Mononuclear cell (primary cell): ENCODE results near the gene PNLDC1. TPM values are rescaled to one million over a fixed set of nuclear protein-coding genes. Genes with fewer than 3 reads are reported as not detected.

ENCODE experiments used
- total RNA-seq: library from RNA; depleted of rRNA; stranded (reverse); fragments of >200 nt; gene quantifications from one replicate; pipeline ENCODE4 v1.2.3, GENCODE V29; 2012

The PNLDC1 gene
- total RNA-seq, 1 donor: 0.10 TPM

Other genes with a start within 250 kb of the PNLDC1 start
- 932 TPM for gene SOD2, start 107.0 kb upstream of the PNLDC1 start, total RNA-seq
- 267 TPM for gene WTAP, start 72.8 kb upstream of the PNLDC1 start, total RNA-seq
- 10.5 TPM for gene ACAT2, start 38.2 kb upstream of the PNLDC1 start, total RNA-seq
- 137 TPM for gene TCP1, start 10.7 kb upstream of the PNLDC1 start, total RNA-seq
- gene MRPL18, start 9.8 kb upstream of the PNLDC1 start, total RNA-seq: 12.1 TPM
- gene MAS1, start 90.7 kb downstream of the PNLDC1 start, total RNA-seq: 0.10 TPM
- 49.3 TPM for gene IGF2R, start 168.8 kb downstream of the PNLDC1 start, total RNA-seq